Measurements from ENCODE around the gene USP40. TPM values are rescaled to one million over a fixed set of nuclear protein-coding genes. Genes with fewer than 3 reads are reported as not detected.
A peak's percentile ranks its signal among the peaks of the same experiment; 100 is the strongest.

The USP40 gene
- polyA plus RNA-seq, 1 donor (not counting 4 experiments of a cell fraction or from before 2014, with no cell fraction given), result 37.3 TPM

GRCh38 chr2:233503481-233503880, 63.1 kb downstream of the USP40 start:
- Histone ChIP-seq H3K27ac (ENCODE audit: control insufficient read depth, insufficient read depth, low read length) (no peak overlapping the region), H3K79me2 (ENCODE audit: control insufficient read depth, insufficient read depth, low read length) (no peaks in the 10 kb centered on the region), H3K9me3 (ENCODE audit: control insufficient read depth, low read depth, low read length) (peaks cover 6% of the 10 kb centered on the region), H3K4me1 (ENCODE audit: control insufficient read depth, extremely low read depth, insufficient read depth, low read length) (peaks cover 12% of the 10 kb centered on the region), H3K9me1 (ENCODE audit: control insufficient read depth, extremely low read depth, insufficient read depth, low read length) (no peaks in the 10 kb centered on the region), H3K4me2 (ENCODE audit: control insufficient read depth, extremely low read depth, insufficient read depth, low read depth, low read length) (no peak overlapping the region), H3K27me3 (ENCODE audit: control insufficient read depth, extremely low read depth, insufficient read depth, low read length) (no peaks in the 10 kb centered on the region), H3K4me3 (ENCODE audit: control insufficient read depth in 2 of 3, extremely low read depth in 1 of 3, insufficient read depth in 2 of 3, low read depth in 1 of 3, low read length in 3 of 3) (no peak overlapping the region), H4K20me1 (ENCODE audit: control insufficient read depth, extremely low read depth, insufficient read depth, low read length) (no peaks in the 10 kb centered on the region), H3K9ac (ENCODE audit: control insufficient read depth, extremely low read depth, insufficient read depth, low read length) (no peak overlapping the region), H2AFZ (ENCODE audit: control insufficient read depth, low read length) (no peak overlapping the region), H3K36me3 (ENCODE audit: control insufficient read depth in 2 of 2, extremely low read depth in 1 of 2, insufficient read depth in 2 of 2, low read length in 2 of 2) (peaks cover 5 to 6% of the 10 kb centered on the region in 2 experiments)
- dilution Hi-C loops (cut with MboI; ENCODE audit: extremely low pct_ligation_motif_present, low sequenced_read_pairs), result no loop called here
- FAIRE-seq (no peak), DNase-seq (ENCODE audit: low read depth, low spot score) (no peak)
- TF ChIP-seq CTCF (optimal IDR thresholded peaks at IDR 0.05 in 1 of 3, IDR thresholded peaks at IDR 0.05 in 1 of 3, conservative IDR thresholded peaks at IDR 0.05 in 1 of 3; ENCODE audit: extremely low read depth in 1 of 3, insufficient read depth in 2 of 3, low read length in 3 of 3), result no peak
- no peak for TF ChIP-seq EZH2 (IDR thresholded peaks at IDR 0.05; ENCODE audit: low read length)

GRCh38 chr2:233501198-233502076, 65.1 kb downstream of the USP40 start:
- H3K27ac ChIP-seq (ENCODE audit: control insufficient read depth, insufficient read depth, low read length), result no peak overlapping the region
- no peak overlapping the region for H3K9ac ChIP-seq (ENCODE audit: control insufficient read depth, extremely low read depth, insufficient read depth, low read length)
- peaks cover 6 to 10% of the 10 kb centered on the region in 2 experiments for H3K36me3 ChIP-seq (ENCODE audit: control insufficient read depth in 2 of 2, extremely low read depth in 1 of 2, insufficient read depth in 2 of 2, low read length in 2 of 2)

More at GRCh38 chr2:233501198-233502076, 65.1 kb downstream of the USP40 start:
- DNase-seq (ENCODE audit: low read depth, low spot score) (no peak), FAIRE-seq (peak; percentile 84)
- dilution Hi-C loops (cut with MboI; ENCODE audit: extremely low pct_ligation_motif_present, low sequenced_read_pairs), result no loop called here
- Histone ChIP-seq H3K9me1 (ENCODE audit: control insufficient read depth, extremely low read depth, insufficient read depth, low read length) (no peaks in the 10 kb centered on the region), H3K79me2 (ENCODE audit: control insufficient read depth, insufficient read depth, low read length) (no peaks in the 10 kb centered on the region), H2AFZ (ENCODE audit: control insufficient read depth, low read length) (no peak overlapping the region), H3K9me3 (ENCODE audit: control insufficient read depth, low read depth, low read length) (peaks cover 6% of the 10 kb centered on the region), H3K4me3 (ENCODE audit: control insufficient read depth in 2 of 3, extremely low read depth in 1 of 3, insufficient read depth in 2 of 3, low read depth in 1 of 3, low read length in 3 of 3) (no peak overlapping the region), H4K20me1 (ENCODE audit: control insufficient read depth, extremely low read depth, insufficient read depth, low read length) (no peaks in the 10 kb centered on the region), H3K4me2 (ENCODE audit: control insufficient read depth, extremely low read depth, insufficient read depth, low read depth, low read length) (no peak overlapping the region), H3K4me1 (ENCODE audit: control insufficient read depth, extremely low read depth, insufficient read depth, low read length) (peaks cover 12% of the 10 kb centered on the region), H3K27me3 (ENCODE audit: control insufficient read depth, extremely low read depth, insufficient read depth, low read length) (no peaks in the 10 kb centered on the region)
- TF ChIP-seq EZH2 (IDR thresholded peaks at IDR 0.05; ENCODE audit: low read length) (no peak), CTCF (optimal IDR thresholded peaks at IDR 0.05 in 1 of 3, IDR thresholded peaks at IDR 0.05 in 1 of 3, conservative IDR thresholded peaks at IDR 0.05 in 1 of 3; ENCODE audit: extremely low read depth in 1 of 3, insufficient read depth in 2 of 3, low read length in 3 of 3) (no peak)

Measured in keratinocyte (primary cell).